PFSK-1 (cell line): ENCODE results near the gene KDM2A.

Experiments
- FOXP2 ChIP-seq: optimal IDR thresholded peaks from 2 replicates; pipeline ENCODE3; 2011; ENCODE audit warnings: borderline replicate concordance, control low read depth, inconsistent platforms; ENCODE audit not compliant: insufficient read depth; ENCODE audit errors: extremely low read length, extremely low read depth
- POLR2AphosphoS5 ChIP-seq: IDR thresholded peaks from 2 replicates; pipeline ENCODE4 v1.6.1; 2012; ENCODE audit warnings: low read depth, mild to moderate bottlenecking, control low read depth, low read length, moderate library complexity
- REST ChIP-seq, 2 experiments: IDR thresholded peaks; 2 replicates each; pipeline versions ENCODE4 v1.6.1 to v1.8.0; 2011 to 2012; ENCODE audit warnings: low read depth in 2 of 2, low read length in 2 of 2, control low read depth in 1 of 2, inconsistent platforms in 1 of 2, mild to moderate bottlenecking in 1 of 2, moderate library complexity in 1 of 2; ENCODE audit not compliant: insufficient read depth in 1 of 2
- SIN3A ChIP-seq: IDR thresholded peaks from 2 replicates; pipeline ENCODE4 v1.6.1; 2012; ENCODE audit warnings: mild to moderate bottlenecking, low read length, moderate library complexity, borderline replicate concordance; ENCODE audit not compliant: insufficient read depth
- TAF1 ChIP-seq: IDR thresholded peaks from 2 replicates; pipeline ENCODE4 v1.6.1; 2012; ENCODE audit warnings: low read length, control low read depth, borderline replicate concordance; ENCODE audit not compliant: insufficient read depth

The KDM2A gene

GRCh38 chr11:67269401-67270255 lies 150.6 kb downstream of the KDM2A start:
- TF ChIP-seq FOXP2 (no peak), POLR2AphosphoS5 (no peak), REST (IDR thresholded peaks at IDR 0.05; ENCODE audit: insufficient read depth in 1 of 2, low read depth in 2 of 2, low read length in 2 of 2) (no peak), TAF1 (no peak), SIN3A (no peak)

GRCh38 chr11:67270256-67271204 lies 151.5 kb downstream of the KDM2A start:
- TF ChIP-seq TAF1 (peak; percentile 68; the same call in 1 of the 2 replicates), REST (IDR thresholded peaks at IDR 0.05; ENCODE audit: insufficient read depth in 1 of 2, low read depth in 2 of 2, low read length in 2 of 2) (peak in 1 of 2 experiments; percentile 53; a peak in 1 of 4 replicates), SIN3A (peak; percentile 50; the same call in 1 of the 2 replicates), FOXP2 (peak; percentile 45), POLR2AphosphoS5 (peak; percentile 67)

GRCh38 chr11:67271205-67271540 lies 152.1 kb downstream of the KDM2A start:
- TF ChIP-seq SIN3A: no peak
- no peak for TF ChIP-seq POLR2AphosphoS5
- no peak for TF ChIP-seq REST (IDR thresholded peaks at IDR 0.05; ENCODE audit: insufficient read depth in 1 of 2, low read depth in 2 of 2, low read length in 2 of 2)
- no peak for TF ChIP-seq FOXP2
- TF ChIP-seq TAF1: no peak

GRCh38 chr11:67271541-67272284 lies 152.7 kb downstream of the KDM2A start:
- no peak for TF ChIP-seq TAF1
- no peak for TF ChIP-seq POLR2AphosphoS5
- no peak for TF ChIP-seq SIN3A
- no peak for TF ChIP-seq FOXP2
- TF ChIP-seq REST (IDR thresholded peaks at IDR 0.05; ENCODE audit: insufficient read depth in 1 of 2, low read depth in 2 of 2, low read length in 2 of 2): no peak
